Spinal cord (tissue), 10 donors: ENCODE results near the gene MAP2K2. TPM values are rescaled to one million over a fixed set of nuclear protein-coding genes. Genes with fewer than 3 reads are reported as not detected.

Source experiments
- DNase-seq, 6 donors: peaks; one replicate each; pipeline versions ENCODE4 v3.0.0 to v3.0.0-alpha.2; 2013 to 2015; ENCODE audit warnings: low spot score in 6 of 6, low read depth in 4 of 6
- H3K27ac ChIP-seq: one replicate; pipeline ENCODE4 v1.5.1; 2013; ENCODE audit warnings: low read depth, low read length, control low read depth
- H3K27me3 ChIP-seq: one replicate; pipeline ENCODE4 v1.6.1; 2013; ENCODE audit warnings: low read length; ENCODE audit not compliant: control insufficient read depth, insufficient read depth
- H3K36me3 ChIP-seq: one replicate; pipeline ENCODE4 v1.6.1; 2013; ENCODE audit warnings: low read length; ENCODE audit not compliant: control insufficient read depth, insufficient read depth
- H3K4me1 ChIP-seq: one replicate; pipeline ENCODE4 v1.6.1; 2013; ENCODE audit warnings: low read length; ENCODE audit not compliant: control insufficient read depth, insufficient read depth
- H3K4me3 ChIP-seq: one replicate; pipeline ENCODE4 v1.5.1; 2013; ENCODE audit warnings: low read depth, low read length, control low read depth
- H3K9me3 ChIP-seq: one replicate; pipeline ENCODE4 v1.6.1; 2013; ENCODE audit warnings: low read length; ENCODE audit not compliant: control insufficient read depth, insufficient read depth
- WGBS: methylation state at CpG from one replicate; pipeline ENCODE4 v1.1.5; 2013; ENCODE audit warnings: missing lambda C conversion rate; ENCODE audit not compliant: insufficient coverage; 5-methylcytosine and 5-hydroxymethylcytosine counted together
- polyA plus RNA-seq, 2 donors: library from polyadenylated mRNA; unstranded; fragments of 120-200 nt; gene quantifications; one replicate each; pipeline ENCODE4 v1.2.1, GENCODE V29; 2013; ENCODE audit not compliant: insufficient read length in 2 of 2
- total RNA-seq, 2 donors: library from RNA; depleted of rRNA in 1 of 2; stranded (reverse); fragments of 120-200 nt in 1 of 2; fragments of >200 nt in 1 of 2; gene quantifications; one replicate each; pipeline versions ENCODE4 v1.2.3 to v1.2.4, GENCODE V29; 2013 to 2014
- donor health status: healthy.

The MAP2K2 gene
- total and polyA plus RNA-seq, 4 donors: 72.6 to 188 (median 152) TPM

- H3K4me1 ChIP-seq: no peaks in the 10 kb centered on the region
- H3K27ac ChIP-seq: no peak overlapping the region
- no peak for DNase-seq
- H3K27me3 ChIP-seq: no peaks in the 10 kb centered on the region
- H3K4me3 ChIP-seq: no peak overlapping the region
- 85% methylated on average over 52 of the region's 53 CpGs for WGBS
- H3K9me3 ChIP-seq: no peaks in the 10 kb centered on the region
- peaks cover 97% of the 10 kb centered on the region for H3K36me3 ChIP-seq
These were observed 21.4 kb downstream of the MAP2K2 start for GRCh38 chr19:4102339-4103079.

GRCh38 chr19:4101496-4101770 lies 22.5 kb downstream of the MAP2K2 start:
- Histone ChIP-seq H3K27ac (no peak overlapping the region), H3K36me3 (peaks cover 98% of the 10 kb centered on the region), H3K9me3 (no peaks in the 10 kb centered on the region), H3K4me3 (no peak overlapping the region), H3K27me3 (no peaks in the 10 kb centered on the region), H3K4me1 (no peaks in the 10 kb centered on the region)
- WGBS: 94% methylated on average over 10 of the region's 10 CpGs
- DNase-seq: no peak

GRCh38 chr19:4100647-4101495 lies 23.1 kb downstream of the MAP2K2 start:
- no peaks in the 10 kb centered on the region for H3K9me3 ChIP-seq
- peaks cover 98% of the 10 kb centered on the region for H3K36me3 ChIP-seq
- no peak for DNase-seq
- no peak overlapping the region for H3K4me3 ChIP-seq
- no peaks in the 10 kb centered on the region for H3K27me3 ChIP-seq
- no peak overlapping the region for H3K27ac ChIP-seq
- H3K4me1 ChIP-seq: no peaks in the 10 kb centered on the region
- 93% methylated on average over 38 of the region's 38 CpGs for WGBS

GRCh38 chr19:4099041-4099764 lies 24.7 kb downstream of the MAP2K2 start:
- peaks cover 100% of the 10 kb centered on the region for H3K36me3 ChIP-seq
- H3K4me3 ChIP-seq: no peak overlapping the region
- H3K27me3 ChIP-seq: no peaks in the 10 kb centered on the region
- no peaks in the 10 kb centered on the region for H3K4me1 ChIP-seq
- WGBS: 93% methylated on average over 36 of the region's 38 CpGs
- no peak for DNase-seq
- H3K9me3 ChIP-seq: no peaks in the 10 kb centered on the region
- no peak overlapping the region for H3K27ac ChIP-seq

- Histone ChIP-seq H3K9me3 (no peaks in the 10 kb centered on the region), H3K36me3 (peaks cover 100% of the 10 kb centered on the region), H3K4me1 (no peaks in the 10 kb centered on the region), H3K4me3 (no peak overlapping the region), H3K27ac (no peak overlapping the region), H3K27me3 (no peaks in the 10 kb centered on the region)
- WGBS: 91% methylated on average over 18 of the region's 18 CpGs
- DNase-seq: no peak
These were observed 25.4 kb downstream of the MAP2K2 start for GRCh38 chr19:4098493-4098892.

GRCh38 chr19:4097501-4097900 lies 26.4 kb downstream of the MAP2K2 start:
- no peak overlapping the region for H3K27ac ChIP-seq
- peaks cover 100% of the 10 kb centered on the region for H3K36me3 ChIP-seq
- H3K9me3 ChIP-seq: no peaks in the 10 kb centered on the region
- H3K4me3 ChIP-seq: no peak overlapping the region
- DNase-seq: no peak
- 82% methylated on average over 11 of the region's 11 CpGs for WGBS
- no peaks in the 10 kb centered on the region for H3K4me1 ChIP-seq
- H3K27me3 ChIP-seq: no peaks in the 10 kb centered on the region

GRCh38 chr19:4096049-4096892 lies 27.7 kb downstream of the MAP2K2 start:
- 85% methylated on average over 26 of the region's 31 CpGs for WGBS
- H3K27me3 ChIP-seq: no peaks in the 10 kb centered on the region
- H3K9me3 ChIP-seq: no peaks in the 10 kb centered on the region
- no peak overlapping the region for H3K4me3 ChIP-seq
- H3K27ac ChIP-seq: no peak overlapping the region
- DNase-seq: no peak
- H3K4me1 ChIP-seq: no peaks in the 10 kb centered on the region
- H3K36me3 ChIP-seq: peaks cover 97% of the 10 kb centered on the region

- no peaks in the 10 kb centered on the region for H3K27me3 ChIP-seq
- no peak overlapping the region for H3K4me3 ChIP-seq
- no peaks in the 10 kb centered on the region for H3K4me1 ChIP-seq
- H3K36me3 ChIP-seq: peaks cover 95% of the 10 kb centered on the region
- no peaks in the 10 kb centered on the region for H3K9me3 ChIP-seq
- no peak overlapping the region for H3K27ac ChIP-seq
- 94% methylated on average over 10 of the region's 12 CpGs for WGBS
- no peak for DNase-seq
These were observed 28.5 kb downstream of the MAP2K2 start for GRCh38 chr19:4095488-4095844.

GRCh38 chr19:4094761-4095487 lies 29.0 kb downstream of the MAP2K2 start:
- Histone ChIP-seq H3K36me3 (peaks cover 95% of the 10 kb centered on the region), H3K27ac (no peak overlapping the region), H3K4me3 (no peak overlapping the region), H3K27me3 (no peaks in the 10 kb centered on the region), H3K4me1 (no peaks in the 10 kb centered on the region), H3K9me3 (no peaks in the 10 kb centered on the region)
- 97% methylated on average over 29 of the region's 35 CpGs for WGBS
- DNase-seq: no peak
